Iris pigment epithelial cell (primary cell): ENCODE results near the gene DGKB.

ENCODE experiments used
- DNase-seq: peaks from one replicate; pipeline ENCODE4 v3.0.0-alpha.2; 2011; ENCODE audit warnings: low read depth

Gene DGKB

DNA sequence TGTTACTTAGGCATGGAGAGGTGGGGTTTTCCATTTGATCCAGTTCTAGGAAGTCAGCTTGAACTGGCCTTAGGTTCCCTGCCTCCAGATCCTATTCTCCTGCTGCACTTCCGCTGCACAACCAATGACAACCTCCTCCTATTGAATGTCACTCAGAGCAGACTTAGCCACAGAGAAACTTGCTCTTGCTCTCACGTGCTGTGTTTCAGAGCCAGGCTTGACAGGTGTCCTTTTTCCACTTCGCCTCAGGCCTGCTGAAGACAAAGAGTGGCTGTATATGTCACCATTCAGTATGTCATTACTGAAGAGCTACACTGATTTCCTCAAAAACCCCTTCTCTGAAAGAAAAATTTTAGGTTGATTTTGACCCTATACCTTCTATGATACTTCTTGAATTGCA, 797.7 kb downstream of the DGKB start:
- no peak for DNase-seq

DNA sequence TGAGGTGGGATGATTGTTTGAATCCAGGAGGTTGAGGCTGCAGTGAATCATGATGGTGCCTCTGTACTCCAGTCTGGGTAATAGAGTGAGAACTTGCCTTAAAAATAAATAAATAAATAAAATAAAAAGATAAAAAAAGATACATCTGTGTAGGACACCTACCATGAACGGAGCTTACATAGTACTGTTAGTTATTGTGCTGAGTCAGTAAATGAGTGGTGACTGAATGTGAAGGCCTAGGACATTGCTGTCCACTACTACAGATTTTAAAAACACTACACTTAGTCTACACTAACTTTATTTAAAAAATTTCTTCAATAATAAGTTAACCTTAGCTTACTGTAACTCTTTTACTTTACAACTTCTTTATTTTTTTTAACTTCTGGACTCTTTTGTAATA, 806.4 kb downstream of the DGKB start:
- DNase-seq: no peak

DNA sequence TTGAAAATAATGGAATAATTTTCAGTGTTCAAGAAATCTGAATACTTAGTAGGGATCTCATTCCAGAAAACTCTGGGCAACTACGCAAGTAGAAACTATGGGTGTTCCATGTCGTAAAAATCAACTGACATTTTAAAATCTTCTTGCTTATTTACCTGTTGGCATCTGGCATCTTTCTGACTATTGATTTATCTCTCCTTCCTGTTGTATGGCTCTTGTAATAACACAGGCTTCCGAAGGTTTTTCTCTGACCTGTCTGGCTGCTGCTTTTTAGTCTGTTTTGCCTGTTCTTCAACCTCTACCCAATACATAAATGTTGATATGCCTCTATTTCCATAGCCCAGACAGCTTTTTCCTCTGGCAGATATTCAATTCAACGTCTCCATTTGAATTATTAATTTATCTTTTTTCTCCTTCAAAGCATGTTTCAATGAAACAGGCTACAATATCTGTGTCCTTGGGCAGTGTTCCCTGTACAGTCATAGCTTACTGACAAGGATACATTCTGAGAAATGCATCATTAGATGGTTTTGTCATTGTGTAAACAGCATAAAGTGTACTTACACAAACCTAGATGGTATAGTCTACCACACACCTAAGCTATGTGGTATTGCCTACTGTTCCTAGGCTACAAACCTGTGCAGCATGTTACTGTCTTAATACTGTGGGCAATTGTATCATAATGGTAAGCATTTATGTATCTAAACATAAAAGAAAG, 807.2 kb downstream of the DGKB start:
- DNase-seq: peak; percentile 3
